RPMI7951 (cell line): ENCODE data around the gene RPP40. TPM values are rescaled to one million over a fixed set of nuclear protein-coding genes. Genes with fewer than 3 reads are reported as not detected.
A peak's percentile ranks its signal among the peaks of the same experiment; 100 is the strongest.
"Not testable (repeated sequence)": the region's sequence is repeated elsewhere in the genome, so short reads cannot be mapped to it uniquely, and the experiment has no call there.

Source experiments
- DNase-seq: peaks from one replicate; pipeline ENCODE4 v3.0.0-alpha.2; 2012; ENCODE audit warnings: low read depth
- total RNA-seq: library from RNA; depleted of rRNA; stranded (reverse); fragments of >200 nt; shearing (Covaris generic); gene quantifications from 2 replicates; pipeline ENCODE4 v1.2.3, GENCODE V29; 2014

RPP40 gene
- total RNA-seq, 1 experiment from 2014 or later: 45.5 TPM

DNA sequence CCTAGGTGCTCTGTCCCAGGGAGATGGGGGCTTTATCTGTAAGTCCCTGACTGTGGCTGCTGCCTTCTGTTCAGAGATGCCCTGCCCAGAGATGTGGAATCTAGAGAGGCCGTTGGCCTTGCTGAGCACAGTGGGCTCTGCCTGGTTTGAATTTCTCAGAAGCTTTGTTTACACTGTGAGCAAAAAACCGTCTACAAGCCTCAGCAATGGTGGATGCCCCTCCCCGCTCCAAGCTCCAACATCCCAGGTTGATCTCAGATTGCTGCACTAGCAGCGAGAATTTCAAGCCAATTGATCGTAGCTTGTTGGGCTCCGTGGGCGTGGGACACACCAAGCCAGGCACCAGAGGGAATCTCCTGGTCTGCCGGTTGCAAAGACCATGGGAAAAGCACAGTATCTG lies 16.3 kb upstream of the RPP40 start:
- DNase-seq: no peak

DNA sequence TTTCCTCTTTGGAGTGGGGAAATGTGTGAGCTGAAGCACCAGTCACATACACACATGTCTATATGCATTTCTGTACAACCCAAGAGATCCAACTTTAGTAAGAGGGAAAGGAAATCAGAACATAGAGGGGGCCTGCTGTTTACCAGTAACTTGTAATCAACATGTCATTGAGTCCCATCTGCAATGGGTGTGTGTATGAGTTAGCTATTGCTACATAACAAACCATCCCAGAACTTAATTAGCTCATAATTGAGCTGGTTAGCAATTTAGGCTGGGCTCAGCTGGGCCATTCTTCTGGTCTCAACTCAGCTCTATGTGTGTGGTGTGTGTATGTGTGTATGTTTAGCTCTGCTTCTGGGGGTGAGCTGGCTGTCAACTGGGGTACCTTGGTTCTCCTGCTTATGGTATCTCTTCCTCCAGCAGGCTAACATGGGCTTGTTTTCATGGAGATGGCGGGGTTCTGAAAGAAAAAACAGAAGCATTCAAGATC lies 10.3 kb upstream of the RPP40 start:
- DNase-seq: no peak

DNA sequence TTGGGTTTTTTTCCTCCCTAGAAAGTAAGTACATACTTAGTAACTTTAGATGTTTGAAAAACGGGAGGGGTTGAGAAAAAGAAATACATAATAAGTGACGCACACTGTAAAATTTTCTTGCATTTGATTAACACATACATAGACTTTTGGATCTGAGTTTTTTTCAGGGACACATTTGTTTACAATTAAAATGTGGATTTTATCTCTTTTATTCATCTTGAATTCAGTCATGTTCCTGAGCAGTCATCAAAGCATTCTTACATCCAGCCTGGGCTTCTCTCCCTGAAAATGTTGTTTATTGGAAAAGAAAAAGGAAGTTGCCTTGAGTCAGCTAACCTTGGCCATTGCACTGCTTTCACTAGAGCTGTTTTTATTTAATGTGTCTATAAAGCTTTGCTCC lies 8.7 kb upstream of the RPP40 start:
- peak; percentile 9 for DNase-seq

DNA sequence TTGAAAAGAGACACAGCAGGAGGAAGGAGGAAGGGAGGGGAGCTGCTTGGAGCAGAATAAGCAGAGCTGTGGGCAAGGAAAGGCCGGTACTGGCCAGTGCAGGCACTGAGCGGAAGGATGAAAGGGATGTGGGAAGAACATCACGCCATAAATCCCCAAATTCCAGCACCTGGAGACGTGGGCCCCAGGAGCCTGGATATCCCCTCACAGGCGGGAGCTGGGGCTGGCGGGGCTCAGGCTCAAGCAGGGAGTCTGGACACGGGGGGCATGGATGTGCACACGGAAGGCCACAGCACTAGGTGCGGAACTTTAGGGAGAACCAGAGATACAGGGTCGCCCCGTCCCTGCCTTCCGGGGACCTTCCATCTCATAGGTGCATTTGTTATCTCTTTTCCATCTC lies 7.5 kb upstream of the RPP40 start:
- DNase-seq: no peak

DNA sequence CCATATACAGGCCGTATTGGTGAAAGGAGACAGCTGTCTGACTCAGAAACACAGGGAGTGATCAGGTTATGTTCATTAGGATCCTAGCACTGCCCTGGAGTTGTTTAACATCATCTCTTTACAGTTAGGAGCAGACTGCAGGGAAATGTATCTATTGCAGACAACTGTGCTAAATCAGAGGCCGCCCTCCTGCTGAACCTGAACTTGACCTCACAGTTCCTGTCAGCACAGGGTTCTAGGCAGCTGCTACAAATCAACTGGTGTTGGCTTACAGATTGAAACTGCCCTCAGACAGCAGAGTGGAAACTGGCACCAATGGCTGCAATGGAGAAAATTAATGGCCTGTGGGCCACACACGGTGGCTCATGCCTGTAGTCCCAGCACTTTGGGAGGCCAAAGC lies 3.7 kb upstream of the RPP40 start:
- DNase-seq: no peak

DNA sequence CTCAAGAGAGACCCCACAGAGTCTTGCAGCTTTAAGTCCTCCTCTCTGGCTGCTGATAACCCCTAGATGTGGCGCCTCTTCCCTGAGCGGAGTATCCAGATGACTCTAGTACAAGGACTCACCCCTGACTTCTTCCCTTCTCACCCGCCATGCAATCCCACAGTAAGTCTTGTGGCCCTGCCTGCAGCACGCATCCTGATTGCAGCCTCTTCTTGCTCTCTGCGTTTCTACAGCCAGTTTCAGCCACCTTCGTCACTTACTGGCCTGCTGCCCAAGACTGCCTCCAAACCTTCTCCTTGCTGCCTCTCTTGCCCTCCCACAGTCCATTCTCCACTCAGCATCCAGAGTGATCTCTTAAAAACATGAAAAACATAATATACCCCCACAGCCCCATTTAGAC lies 2.4 kb upstream of the RPP40 start:
- DNase-seq: no peak

DNA sequence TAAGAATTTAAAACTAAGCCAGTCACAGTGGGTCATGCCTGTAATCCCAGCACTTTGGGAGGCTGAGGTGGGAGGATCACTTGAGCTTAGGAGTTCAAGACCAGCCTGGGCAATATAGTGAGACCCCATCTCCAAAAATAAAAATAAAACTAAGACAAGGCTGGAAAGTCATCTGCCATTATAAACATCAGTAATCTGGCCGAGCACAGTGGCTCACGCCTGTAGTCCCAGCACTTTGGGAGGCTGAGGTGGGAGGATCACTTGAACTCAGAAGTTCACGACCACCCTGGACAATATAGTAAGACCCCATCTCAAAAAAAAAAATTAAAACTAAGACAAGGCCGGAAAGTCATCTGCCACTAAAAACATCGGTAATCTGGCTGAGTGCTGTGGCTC lies 1.2 kb upstream of the RPP40 start:
- DNase-seq: not testable (repeated sequence)

DNA sequence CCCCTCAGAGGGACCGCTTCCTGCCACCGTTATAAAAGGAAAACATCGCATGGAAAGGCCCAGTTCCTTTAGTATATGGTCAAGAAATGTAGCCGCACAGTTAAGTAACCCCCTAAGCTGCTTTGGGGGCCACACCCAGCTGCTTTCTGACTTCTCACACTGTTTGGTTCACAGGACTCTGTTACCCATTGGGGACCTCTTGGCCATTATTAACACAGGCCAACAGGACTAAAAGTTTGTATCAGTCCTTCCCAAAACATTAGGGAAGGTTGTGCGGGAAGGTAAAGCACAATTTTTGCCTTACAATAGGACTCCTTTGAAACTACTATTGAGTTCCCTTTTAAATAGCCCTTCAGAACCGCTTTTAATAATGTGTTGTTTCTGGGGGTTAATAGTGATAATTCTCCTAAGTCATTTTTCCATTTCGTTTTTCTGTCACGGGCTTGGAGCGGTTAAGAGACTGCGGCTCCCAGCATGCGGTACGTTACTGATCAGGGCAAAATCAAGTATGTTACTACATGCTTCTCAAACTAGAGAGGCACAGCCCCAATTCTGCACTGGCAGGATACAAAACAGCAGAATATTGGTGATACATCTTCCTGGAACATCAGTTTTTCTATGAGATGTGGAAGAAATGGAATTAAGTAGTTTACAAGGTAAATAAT lies 668 bp upstream of the RPP40 start:
- DNase-seq: peak; percentile 4

DNA sequence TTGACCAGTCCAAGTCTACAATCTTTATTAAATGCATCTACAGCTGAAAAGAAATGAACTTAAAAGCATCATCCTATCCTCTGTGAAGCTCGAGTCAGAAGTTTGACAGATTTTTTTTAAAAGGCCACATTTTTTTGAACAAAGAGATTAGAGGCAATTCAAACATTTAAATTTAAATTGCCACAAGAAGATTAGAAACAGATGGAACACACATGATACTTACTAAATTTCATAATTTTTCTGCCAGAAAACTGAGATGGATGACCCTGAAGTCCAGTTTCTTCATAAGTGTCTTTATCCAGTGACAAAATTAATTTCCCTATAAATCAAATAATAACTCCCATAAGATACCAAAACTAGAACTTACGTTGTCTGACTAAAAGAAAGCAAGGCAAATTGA lies 4.3 kb downstream of the RPP40 start:
- DNase-seq: no peak

DNA sequence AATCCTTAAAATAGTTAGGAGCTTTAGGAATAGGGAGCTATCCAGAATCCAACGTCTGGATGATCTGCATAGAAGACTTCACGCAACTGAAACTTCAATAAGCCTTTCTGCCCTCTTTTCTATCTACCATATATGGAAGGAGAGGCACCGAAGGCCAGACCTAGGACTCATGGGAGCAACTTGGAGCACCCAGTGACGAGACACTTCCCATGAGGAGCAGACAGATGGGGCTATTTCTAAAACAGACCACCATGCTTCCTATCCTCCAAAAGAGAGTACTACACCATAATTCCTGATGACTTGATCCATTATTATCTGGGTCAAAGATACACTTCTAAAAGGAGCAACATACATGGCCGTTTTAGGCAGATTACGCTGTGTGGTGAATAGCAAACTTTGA lies 6.0 kb downstream of the RPP40 start:
- no peak for DNase-seq

DNA sequence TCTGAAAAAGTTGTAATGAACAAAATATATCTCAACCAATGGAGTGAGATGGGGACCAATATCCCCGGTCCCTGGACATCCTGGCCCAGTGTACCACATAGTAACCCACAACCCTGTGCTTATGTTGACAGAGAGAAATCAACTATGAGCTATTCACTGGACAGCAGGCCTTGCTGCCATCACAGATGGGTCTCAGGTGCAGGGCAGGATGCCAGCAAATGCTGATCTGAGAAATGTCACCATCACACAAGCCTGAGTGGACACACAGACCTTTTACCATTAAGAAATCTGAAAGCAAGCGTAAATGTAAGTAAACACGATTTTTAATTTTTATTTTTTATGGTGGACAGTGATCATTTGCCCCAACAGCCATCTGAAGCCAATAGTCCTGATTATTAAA lies 9.1 kb downstream of the RPP40 start:
- no peak for DNase-seq

DNA sequence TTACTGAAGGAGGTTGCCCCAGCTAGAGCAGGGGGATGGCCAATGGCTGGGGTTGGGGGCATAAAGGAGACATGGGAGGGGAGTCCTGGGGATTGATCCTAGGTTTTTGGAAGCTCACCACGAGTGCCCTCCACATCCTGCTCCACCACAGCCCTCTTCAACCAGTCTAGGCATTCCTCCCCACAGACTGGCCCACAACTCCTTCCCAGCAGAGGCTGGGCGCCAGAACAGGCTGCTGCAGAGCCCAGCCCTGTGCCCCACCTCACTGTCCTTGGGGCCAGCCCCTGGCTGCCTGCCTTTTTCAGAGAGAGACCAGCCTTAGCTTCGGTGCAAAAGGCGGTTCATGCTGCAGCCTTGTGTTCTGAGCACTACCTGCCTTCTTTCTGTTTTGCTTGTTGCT lies 16.4 kb downstream of the RPP40 start:
- no peak for DNase-seq

DNA sequence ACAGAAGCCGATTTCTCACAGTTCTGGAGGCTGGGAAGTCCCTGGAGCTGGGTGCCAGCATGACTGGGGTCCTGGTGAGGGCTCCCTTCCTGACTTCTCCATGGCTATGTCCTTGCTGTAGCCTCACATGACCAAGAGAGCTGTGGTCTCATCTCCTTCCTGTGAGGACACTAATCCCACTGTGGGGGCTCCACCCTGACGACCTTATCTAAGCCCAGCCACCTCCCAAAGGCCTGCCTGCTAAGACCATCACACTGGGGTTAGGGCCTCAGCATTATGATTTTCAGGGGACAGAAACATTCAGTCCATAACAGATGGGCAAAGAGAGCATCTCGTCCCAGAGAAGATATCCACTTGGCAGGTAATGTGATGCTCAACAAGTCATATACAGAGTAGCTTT lies 16.8 kb downstream of the RPP40 start:
- no peak for DNase-seq

DNA sequence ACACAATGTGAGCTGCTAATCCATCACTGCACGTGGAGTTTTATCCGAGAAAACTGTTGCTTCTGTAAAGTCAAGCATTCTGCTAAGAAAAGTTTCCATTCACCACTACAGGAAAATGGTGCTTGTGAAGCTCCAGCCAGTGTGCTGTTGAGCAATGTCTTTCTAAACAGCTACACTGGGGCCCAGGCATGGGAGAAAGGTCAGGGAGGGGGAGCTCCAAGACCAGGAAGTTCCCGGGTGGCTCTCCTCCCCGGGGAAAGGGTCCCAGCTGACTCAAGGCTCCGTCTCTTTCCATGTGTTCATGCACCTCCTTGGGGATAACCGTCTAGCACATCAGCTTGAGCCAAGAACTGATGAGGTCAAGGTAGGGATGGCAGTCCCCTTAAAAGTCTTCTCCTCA lies 20.5 kb downstream of the RPP40 start:
- DNase-seq: no peak

DNA sequence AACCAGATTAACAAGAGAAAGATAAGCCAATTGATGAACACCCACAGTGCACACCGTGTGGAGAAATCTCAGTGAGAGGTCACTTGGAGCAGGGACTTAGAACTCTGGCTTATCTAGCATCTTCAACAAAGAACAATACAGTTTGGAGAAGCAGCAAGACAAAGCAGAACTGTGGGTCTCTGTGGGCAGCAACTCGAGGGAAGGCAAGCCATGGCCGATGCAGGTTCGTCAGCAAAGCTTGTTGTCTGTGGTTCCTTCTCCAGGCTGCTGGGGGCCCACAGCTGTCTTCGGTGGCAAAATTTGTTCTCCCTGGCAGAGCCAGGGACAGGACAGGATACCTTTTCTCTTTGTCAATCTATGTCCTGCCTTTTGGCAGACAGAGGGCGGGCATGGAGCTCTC lies 22.1 kb downstream of the RPP40 start:
- no peak for DNase-seq

DNA sequence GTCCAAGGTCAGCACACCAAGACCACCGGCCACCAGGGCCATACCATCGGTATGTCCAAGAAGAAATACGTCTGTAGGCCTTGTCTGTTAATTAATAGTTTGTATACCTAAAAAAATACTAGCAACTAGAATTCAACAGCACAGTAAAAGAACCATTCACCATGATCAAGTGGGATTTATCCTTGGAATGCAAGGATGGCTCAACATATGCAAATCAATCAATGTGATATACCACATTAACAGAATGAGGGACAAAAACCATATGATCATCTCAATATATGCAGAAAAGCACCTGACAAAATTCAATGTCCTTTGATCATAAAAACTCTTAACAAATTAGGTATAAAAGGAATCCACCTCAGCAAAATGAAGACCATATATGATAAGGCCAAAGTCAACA lies 24.4 kb downstream of the RPP40 start:
- DNase-seq: no peak

DNA sequence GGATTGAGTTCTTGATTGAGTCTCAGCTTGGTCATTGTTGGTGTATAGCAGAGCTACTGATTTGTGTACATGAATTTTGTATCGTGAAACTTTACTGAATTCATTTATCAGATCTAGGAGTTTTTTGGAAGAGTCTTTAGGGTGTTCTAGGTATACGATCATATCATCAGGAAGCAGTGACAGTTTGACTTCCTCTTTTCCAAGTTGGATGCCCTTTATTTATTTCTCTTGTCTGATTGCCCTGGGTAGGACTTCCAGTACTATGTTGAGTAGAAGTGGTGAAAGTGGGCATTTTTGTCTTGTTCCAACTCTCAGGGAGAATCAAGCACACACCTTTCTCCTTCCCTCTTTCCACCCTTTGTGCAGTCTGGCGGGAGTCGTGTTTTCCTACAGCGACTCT lies 26.4 kb downstream of the RPP40 start:
- no peak for DNase-seq

DNA sequence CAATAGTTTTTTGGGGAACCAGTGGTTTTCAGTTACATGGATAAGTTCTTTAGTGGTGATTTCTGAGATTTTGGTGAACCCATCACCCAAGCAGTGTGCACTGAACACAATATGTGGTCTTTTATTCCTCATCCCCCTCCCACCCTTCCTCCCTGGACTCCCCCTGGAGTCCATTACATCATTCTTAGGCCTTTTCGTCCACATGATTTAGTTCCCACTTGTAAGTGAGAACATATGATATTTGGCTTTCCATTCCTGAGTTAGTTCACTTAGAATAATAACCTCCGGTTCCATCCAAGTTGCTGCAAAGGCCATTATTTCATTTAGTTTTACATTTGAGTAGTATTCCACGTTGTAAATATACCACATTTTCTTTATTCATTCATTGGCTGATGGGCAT lies 28.3 kb downstream of the RPP40 start:
- no peak for DNase-seq

DNA sequence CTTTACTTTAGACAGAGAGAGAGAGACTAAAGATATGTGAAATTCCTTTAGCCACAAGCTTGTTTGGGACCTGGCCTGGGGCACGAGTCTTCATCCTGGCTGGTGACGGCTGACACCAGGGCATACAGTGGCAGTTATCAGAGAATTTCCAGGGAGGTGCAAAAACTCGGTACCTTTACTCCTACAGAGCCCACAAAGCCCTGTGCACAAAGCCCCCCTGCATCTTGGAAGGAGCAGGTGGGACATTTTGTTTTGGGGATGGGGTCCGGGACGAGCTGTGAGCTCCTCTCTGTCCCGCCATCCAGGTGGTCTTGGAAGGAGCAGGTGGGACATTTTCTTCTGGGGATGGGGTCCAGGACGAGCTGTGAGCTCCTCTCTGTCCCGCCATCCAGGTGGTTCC lies 28.9 kb downstream of the RPP40 start:
- no peak for DNase-seq

DNA sequence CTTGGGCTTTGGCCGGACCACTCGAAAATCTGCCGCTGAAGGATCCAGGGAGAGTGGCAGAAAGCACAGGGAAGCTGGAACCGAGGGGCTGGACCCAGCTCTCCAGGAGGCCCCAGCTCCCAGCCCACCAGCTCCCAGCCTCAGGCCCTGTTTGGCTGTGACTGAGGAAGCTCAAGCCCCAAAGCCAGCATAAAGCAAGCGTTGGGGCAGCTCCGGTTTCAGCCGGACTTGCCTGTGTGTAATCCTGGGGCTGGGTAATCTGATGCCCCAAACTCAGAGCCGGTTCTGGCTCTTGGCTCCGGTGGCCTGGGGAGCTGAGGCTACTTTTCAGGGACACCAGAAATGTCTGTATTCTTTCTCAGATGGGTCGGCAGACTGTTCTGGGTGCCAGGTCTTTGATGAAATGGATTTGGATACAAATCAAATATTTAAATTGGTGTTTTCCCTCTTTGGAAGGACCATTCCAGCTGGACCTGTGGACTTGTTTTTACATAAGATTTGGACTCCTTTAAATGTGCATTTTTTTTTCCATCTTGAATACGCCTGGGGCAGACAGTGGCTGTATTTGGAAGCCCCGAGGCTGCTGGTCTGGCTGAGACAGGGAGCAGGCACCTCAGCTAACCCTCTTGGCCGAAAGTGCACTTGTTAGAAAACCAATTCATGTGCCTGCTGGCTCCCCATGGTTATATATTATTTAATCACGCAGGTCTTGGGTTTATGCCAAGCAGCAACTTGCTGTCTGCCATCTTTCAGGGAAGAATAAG lies 29.7 kb downstream of the RPP40 start:
- DNase-seq: peak; percentile 16

DNA sequence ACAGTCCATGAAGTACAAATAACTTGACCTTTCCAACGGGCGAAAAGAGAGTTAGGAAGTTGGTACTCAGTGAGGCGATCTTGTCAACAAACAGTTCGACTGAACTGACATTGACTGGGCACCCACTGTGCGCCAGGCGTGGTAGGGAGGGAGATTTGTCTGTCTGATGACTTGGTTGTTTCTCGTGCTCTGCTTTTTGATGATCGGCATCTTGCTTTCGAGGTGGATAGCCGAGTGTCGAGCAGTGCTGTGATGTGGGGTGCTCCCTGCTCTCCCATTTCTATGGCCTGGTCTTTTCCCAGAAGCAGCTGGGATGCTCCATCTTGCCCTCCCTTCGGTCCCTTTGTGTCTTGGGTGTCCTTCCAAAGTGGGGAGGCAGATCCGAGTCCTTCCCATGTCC lies 30.4 kb downstream of the RPP40 start:
- DNase-seq: no peak

DNA sequence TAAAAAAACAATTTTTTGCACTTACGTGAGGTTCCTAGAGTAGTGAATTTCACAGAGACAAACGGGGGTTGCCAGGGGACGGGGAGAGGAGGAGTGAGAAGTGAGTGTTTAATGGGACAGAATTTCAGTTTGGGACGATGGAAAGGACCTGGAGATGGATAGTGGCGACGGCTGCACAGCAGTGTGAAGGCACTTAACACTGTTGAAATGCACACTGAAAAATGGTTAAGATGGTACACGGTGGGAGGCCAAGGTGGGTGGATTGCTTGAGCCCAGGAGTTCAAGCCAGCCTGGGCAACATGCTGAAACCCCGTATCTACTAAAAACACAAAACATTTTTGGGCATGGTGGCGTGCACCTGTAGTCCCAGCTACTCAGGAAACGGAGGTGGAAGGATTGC lies 31.4 kb downstream of the RPP40 start:
- no peak for DNase-seq

DNA sequence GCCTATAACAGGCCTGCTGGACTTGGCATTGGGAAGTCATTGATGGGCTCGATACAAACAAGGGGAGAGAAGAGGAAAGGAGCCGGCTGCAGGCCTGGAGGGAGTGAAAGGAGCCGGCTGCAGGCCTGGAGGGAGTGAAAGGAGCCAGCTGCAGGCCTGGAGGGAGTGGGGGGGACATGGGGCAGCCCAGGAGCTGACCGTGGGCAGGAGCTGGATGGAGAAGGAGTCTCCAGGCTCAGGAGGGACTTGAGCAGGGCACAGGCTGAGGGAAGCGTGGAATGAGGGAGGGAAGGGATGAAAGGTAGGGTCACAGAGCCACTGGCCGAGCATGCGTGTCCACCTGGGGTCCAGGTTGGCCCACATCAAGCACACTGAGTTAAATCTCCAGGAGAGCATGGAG lies 32.0 kb downstream of the RPP40 start:
- DNase-seq: no peak
